ENCODE data around the gene TRAP1.

TRAP1 gene

DNA sequence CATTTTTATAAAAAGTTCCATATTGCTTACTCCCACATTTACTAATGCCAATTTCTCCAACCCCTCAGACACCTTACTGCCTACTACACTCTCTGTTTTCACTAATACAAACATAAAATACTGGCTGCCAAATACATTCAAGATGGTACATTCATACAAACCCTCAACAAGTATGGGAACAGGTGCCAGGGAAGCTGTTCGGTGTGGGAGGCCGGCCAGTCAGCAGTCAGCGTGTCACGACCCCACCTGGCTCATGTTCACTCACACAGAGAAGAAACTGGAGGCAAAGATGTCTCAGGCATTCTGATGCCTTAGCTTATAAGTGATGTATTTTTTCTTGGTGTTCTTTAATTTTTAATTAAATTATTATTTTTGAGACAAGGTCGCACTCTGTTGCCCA lies 42.4 kb upstream of the TRAP1 start:
- TF ChIP-seq, protein P1, sequence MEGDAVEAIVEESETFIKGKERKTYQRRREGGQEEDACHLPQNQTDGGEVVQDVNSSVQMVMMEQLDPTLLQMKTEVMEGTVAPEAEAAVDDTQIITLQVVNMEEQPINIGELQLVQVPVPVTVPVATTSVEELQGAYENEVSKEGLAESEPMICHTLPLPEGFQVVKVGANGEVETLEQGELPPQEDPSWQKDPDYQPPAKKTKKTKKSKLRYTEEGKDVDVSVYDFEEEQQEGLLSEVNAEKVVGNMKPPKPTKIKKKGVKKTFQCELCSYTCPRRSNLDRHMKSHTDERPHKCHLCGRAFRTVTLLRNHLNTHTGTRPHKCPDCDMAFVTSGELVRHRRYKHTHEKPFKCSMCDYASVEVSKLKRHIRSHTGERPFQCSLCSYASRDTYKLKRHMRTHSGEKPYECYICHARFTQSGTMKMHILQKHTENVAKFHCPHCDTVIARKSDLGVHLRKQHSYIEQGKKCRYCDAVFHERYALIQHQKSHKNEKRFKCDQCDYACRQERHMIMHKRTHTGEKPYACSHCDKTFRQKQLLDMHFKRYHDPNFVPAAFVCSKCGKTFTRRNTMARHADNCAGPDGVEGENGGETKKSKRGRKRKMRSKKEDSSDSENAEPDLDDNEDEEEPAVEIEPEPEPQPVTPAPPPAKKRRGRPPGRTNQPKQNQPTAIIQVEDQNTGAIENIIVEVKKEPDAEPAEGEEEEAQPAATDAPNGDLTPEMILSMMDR (IDR thresholded peaks at IDR 0.05; ENCODE audit: low read depth, low read length, missing control alignments), result no peak
- H3K4me3 ChIP-seq (ENCODE audit: low read depth, low read length), result no peak overlapping the region
- DNase-seq (ENCODE audit: low read depth), result no peak
- in situ Hi-C loops (cut with HindIII; ENCODE audit: low sequenced_read_pairs), result loop anchor here (5.0 kb wide), 1 partner anchor 118 kb away; no protein-coding TSS in a partner anchor

DNA sequence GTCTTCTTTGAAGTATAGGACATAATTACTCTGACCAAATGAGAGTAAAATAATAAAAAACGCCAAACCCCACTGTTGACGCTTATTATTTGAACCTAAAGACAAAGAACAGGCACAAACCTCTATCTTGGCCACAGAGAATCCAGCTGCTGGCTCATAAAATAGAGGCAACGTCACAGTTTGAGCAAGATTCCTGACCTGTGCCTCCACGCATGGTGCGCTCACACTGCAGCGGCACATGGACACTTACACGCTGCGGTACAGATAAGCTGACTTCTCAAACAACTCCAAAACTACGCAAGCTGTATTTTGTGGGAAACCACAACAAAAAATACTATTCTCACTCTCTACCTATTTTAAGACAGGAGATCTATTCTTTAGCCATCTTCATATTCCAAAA lies 38.8 kb upstream of the TRAP1 start:
- H3K4me3 ChIP-seq (ENCODE audit: low read depth, low read length), result no peak overlapping the region
- DNase-seq (ENCODE audit: low read depth), result no peak
- in situ Hi-C loops (cut with HindIII; ENCODE audit: low sequenced_read_pairs), result loop anchor here (5.0 kb wide), 1 partner anchor 121 kb away; no protein-coding TSS in a partner anchor
- TF ChIP-seq, protein P1 (IDR thresholded peaks at IDR 0.05; ENCODE audit: low read depth, low read length, missing control alignments), result no peak

DNA sequence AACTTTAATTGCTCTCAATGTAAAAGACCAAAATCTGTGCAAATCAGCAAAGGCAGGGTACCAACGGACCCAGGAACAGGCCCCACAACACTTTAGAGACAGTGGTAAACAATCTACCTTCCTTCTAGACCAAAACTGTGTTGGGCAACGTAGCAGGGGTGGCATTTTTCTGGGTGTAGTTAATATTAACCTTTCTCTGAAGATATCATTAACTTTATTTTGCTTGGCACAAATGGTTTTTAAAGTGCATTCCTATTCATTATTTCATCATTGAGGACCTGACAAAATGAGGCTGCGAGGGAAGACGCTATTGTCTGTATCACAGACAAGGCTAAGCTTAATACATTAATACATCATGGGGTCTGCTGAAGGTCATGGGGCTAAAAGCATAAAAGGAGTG lies 37.9 kb upstream of the TRAP1 start:
- no peak overlapping the region for H3K4me3 ChIP-seq (ENCODE audit: low read depth, low read length)
- no peak for DNase-seq (ENCODE audit: low read depth)
- TF ChIP-seq, protein P1 (IDR thresholded peaks at IDR 0.05; ENCODE audit: low read depth, low read length, missing control alignments), result no peak
- in situ Hi-C loops (cut with HindIII; ENCODE audit: low sequenced_read_pairs), result loop anchor here (5.0 kb wide), 1 partner anchor 122 kb away; no protein-coding TSS in a partner anchor

DNA sequence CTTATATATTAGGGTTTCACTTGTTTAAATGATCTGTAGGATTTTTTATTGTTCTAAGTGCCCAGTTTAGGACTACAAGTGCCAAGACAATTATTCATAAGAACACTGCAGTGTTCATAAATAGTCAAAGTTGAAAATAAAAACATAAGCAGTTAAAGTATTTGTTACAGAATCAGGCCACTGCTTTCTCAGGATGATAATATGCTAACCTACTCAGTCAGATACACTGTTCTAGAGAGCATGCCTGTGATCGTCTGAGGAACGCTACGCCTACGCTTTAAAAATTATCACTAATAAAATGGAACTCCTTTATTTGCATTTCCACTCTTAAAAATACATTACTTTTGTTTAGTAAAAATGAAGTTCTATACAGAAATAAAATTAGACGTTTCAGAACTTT lies 37.4 kb upstream of the TRAP1 start:
- no peak overlapping the region for H3K4me3 ChIP-seq (ENCODE audit: low read depth, low read length)
- in situ Hi-C loops (cut with HindIII; ENCODE audit: low sequenced_read_pairs), result loop anchor here (5.0 kb wide), 1 partner anchor 123 kb away; no protein-coding TSS in a partner anchor
- no peak for DNase-seq (ENCODE audit: low read depth)
- TF ChIP-seq, protein P1 (IDR thresholded peaks at IDR 0.05; ENCODE audit: low read depth, low read length, missing control alignments), result no peak

DNA sequence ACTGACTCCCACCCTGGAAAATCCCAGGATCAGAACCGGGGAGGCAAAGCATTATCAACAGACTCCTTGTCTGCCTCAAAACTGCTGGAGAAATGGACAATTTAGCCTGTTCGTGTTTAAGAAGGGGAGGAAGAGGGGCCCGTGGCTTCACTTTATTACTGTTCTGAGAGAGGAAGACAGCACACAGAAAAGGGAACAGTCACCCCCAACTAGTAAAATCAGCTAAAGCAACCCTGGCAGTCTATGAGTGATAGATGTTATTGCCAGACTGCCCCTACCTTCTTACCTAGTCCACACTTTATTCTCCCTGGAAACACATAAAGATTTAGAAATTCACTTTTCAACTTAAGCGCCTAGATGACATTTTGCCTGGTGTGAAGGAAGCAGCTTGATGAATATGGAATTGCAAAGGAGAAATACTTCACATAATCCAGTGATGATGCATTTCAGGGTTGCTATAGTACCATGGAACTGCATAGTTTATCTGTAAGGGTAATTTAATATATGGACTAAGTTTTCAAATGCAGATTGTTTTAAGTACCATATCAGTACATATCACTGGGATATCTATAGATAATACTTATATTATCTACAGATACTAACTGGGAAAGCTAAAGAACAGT lies 36.9 kb upstream of the TRAP1 start:
- TF ChIP-seq, protein P1 (IDR thresholded peaks at IDR 0.05; ENCODE audit: low read depth, low read length, missing control alignments), result no peak
- in situ Hi-C loops (cut with HindIII; ENCODE audit: low sequenced_read_pairs), result no loop called here
- no peak for DNase-seq (ENCODE audit: low read depth)

DNA sequence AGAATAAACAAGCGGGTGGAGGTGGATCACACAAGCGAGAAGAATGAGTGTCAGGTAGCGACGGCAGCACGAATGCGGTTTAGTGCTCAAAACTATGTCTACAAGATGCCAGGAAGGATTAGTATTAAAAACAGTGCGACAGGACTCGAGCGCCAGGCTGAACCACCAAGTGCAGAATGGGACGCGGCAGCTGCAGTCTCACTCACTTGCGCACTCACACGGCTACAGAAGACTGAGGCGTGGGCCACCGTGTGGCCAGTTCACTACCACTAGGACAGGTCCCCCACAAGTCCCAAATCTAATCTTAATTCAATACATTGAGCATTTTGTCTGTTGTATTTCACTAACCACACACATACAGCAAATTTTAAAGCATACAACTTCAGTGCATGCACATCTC lies 35.7 kb upstream of the TRAP1 start:
- TF ChIP-seq, protein P1 (IDR thresholded peaks at IDR 0.05; ENCODE audit: low read depth, low read length, missing control alignments), result no peak
- DNase-seq (ENCODE audit: low read depth), result no peak
- in situ Hi-C loops (cut with HindIII; ENCODE audit: low sequenced_read_pairs), result no loop called here
- no peak overlapping the region for H3K4me3 ChIP-seq (ENCODE audit: low read depth, low read length)

More for the DNA sequence above, 36.9 kb upstream of the TRAP1 start:
- H3K4me3 ChIP-seq (ENCODE audit: low read depth, low read length), result no peak overlapping the region

All from astrocyte of the cerebellum (primary cell).